GM12878 (cell line): ENCODE results near the gene ARFGAP2. TPM values are rescaled to one million over a fixed set of nuclear protein-coding genes. Genes with fewer than 3 reads are reported as not detected.

Experiments
- ATAC-seq: fragments of 200-7000 bp; cut with Tn5 transposase; 3 replicates; pipeline ENCODE4 v1.9.1; 2020; ENCODE audit warnings: mild to moderate bottlenecking, moderate library complexity
- Bru-seq: library from RNA; stranded (reverse); fragments of 400-500 nt; gene quantifications from one replicate; lab custom pipeline; 2021; lab: Mats Ljungman, UMichigan
- BruChase-seq, 2 experiments: library from RNA; stranded (reverse); fragments of 400-500 nt; gene quantifications; one replicate each; lab custom pipeline; 2021; lab: Mats Ljungman, UMichigan
- BruUV-seq: library from RNA; stranded (reverse); fragments of 400-500 nt; replicated peaks from 2 replicates; lab custom pipeline; 2021; lab: Mats Ljungman, UMichigan
- CTCF ChIA-PET: fragments of 300-600 bp; sonication (Branson Sonifier 250); formaldehyde crosslinking; extraction: SDS; loops from one replicate; lab custom pipeline; 2021; ENCODE audit warnings: inconsistent platforms; lab: Yijun Ruan, JAX
- POLR2A ChIA-PET: fragments of 350-600 bp; formaldehyde crosslinking; extraction: SDS; loops from one replicate; lab custom pipeline; 2021; ENCODE audit warnings: inconsistent platforms; lab: Charles Lee
- RAD21 ChIA-PET: fragments of 300-600 bp; sonication (Branson Sonifier 250); formaldehyde crosslinking; loops from one replicate; lab custom pipeline; 2023; ENCODE audit warnings: antibody characterized with exemption; ENCODE audit not compliant: unreplicated experiment; lab: Charles Lee
- SMC1A ChIA-PET: fragments of 300-600 bp; sonication (Branson Sonifier 250); formaldehyde crosslinking; loops from one replicate; lab custom pipeline; 2023; ENCODE audit not compliant: unreplicated experiment, uncharacterized antibody; lab: Charles Lee
- DNase-seq: peaks from one replicate; pipeline ENCODE4 v3.0.0-alpha.2; 2011; ENCODE audit warnings: low read depth, low spot score
- FAIRE-seq: peaks from 3 replicates; lab custom pipeline; 2011; peaks lifted over from hg19 to GRCh38; lab: Jason Lieb, UNC
- H2AFZ ChIP-seq: 2 replicates; pipeline ENCODE4 v1.6.0; 2011; ENCODE audit warnings: low read depth, low read length, control low read depth; ENCODE audit not compliant: control insufficient read depth
- H3K27ac ChIP-seq: 2 replicates; pipeline ENCODE4 v1.5.1; 2011; ENCODE audit warnings: control low read depth; ENCODE audit not compliant: control insufficient read depth, insufficient read depth
- H3K27me3 ChIP-seq, 2 experiments: replicated peaks in 1 of 2; 2 replicates each; pipeline versions ENCODE4 v1.6.0 to v1.6.1; 2011; ENCODE audit warnings: low read length in 1 of 2; ENCODE audit not compliant: control insufficient read depth in 2 of 2, insufficient read depth in 2 of 2
- H3K36me3 ChIP-seq, 2 experiments: 2 replicates each; pipeline ENCODE4 v1.5.1; 2011; ENCODE audit warnings: low read length in 1 of 2; ENCODE audit not compliant: control insufficient read depth in 2 of 2, insufficient read depth in 2 of 2
- H3K4me1 ChIP-seq: 2 replicates; pipeline ENCODE4 v1.6.1; 2011; ENCODE audit warnings: mild to moderate bottlenecking, low read length, moderate library complexity, mixed read lengths; ENCODE audit not compliant: control insufficient read depth, insufficient read depth
- H3K4me2 ChIP-seq: 2 replicates; pipeline ENCODE4 v1.6.0; 2011; ENCODE audit warnings: control low read depth; ENCODE audit not compliant: control insufficient read depth, insufficient read depth
- H3K4me3 ChIP-seq: fragments of 200-600 bp; sonication (generic); 2 replicates; pipeline ENCODE4 v1.5.1; 2016
- H3K79me2 ChIP-seq: 2 replicates; pipeline ENCODE4 v1.6.0; 2011; ENCODE audit warnings: low read length; ENCODE audit not compliant: control insufficient read depth, insufficient read depth
- H3K9ac ChIP-seq: 2 replicates; pipeline ENCODE4 v1.8.0; 2011; ENCODE audit warnings: low read length, control low read depth, mixed read lengths; ENCODE audit not compliant: control insufficient read depth, insufficient read depth
- H3K9me3 ChIP-seq: replicated peaks from 3 replicates; pipeline ENCODE4 v1.5.1; 2011; ENCODE audit warnings: mild to moderate bottlenecking, low read length; ENCODE audit not compliant: control insufficient read depth, insufficient read depth
- H4K20me1 ChIP-seq: 2 replicates; pipeline ENCODE4 v1.6.0; 2011; ENCODE audit not compliant: control insufficient read depth, insufficient read depth
- CHD1 ChIP-seq: IDR thresholded peaks from 2 replicates; pipeline ENCODE4 v1.6.1; 2012; ENCODE audit warnings: low read depth, low read length, improper control_type of control experiment
- HDAC6 ChIP-seq: fragments of 200-600 bp; sonication (generic); IDR thresholded peaks from one replicate; pipeline ENCODE4 v1.8.0; 2017; ENCODE audit warnings: antibody characterized with exemption; ENCODE audit not compliant: unreplicated experiment
- IRF3 ChIP-seq: fragments of 450-650 bp; IDR thresholded peaks from 2 replicates; pipeline ENCODE4 v1.6.1; 2014; ENCODE audit warnings: mild to moderate bottlenecking
- KAT2A ChIP-seq: conservative IDR thresholded peaks from 2 replicates; pipeline ENCODE4 v1.6.1; 2011; ENCODE audit warnings: low read depth, low read length; ENCODE audit not compliant: control insufficient read depth
- MTA2 ChIP-seq: fragments of 450-650 bp; IDR thresholded peaks from 2 replicates; pipeline ENCODE4 v1.6.1; 2016; ENCODE audit warnings: low read depth, mild to moderate bottlenecking, moderate library complexity
- PKNOX1 ChIP-seq: fragments of 450-650 bp; IDR thresholded peaks from 2 replicates; pipeline ENCODE4 v1.6.1; 2016; ENCODE audit warnings: mild to moderate bottlenecking
- RELB ChIP-seq: fragments of 450-650 bp; IDR thresholded peaks from 2 replicates; pipeline ENCODE4 v1.6.1; 2017; ENCODE audit warnings: low read depth, mild to moderate bottlenecking, moderate library complexity
- SPI1 ChIP-seq: IDR thresholded peaks from 2 replicates; pipeline ENCODE4 v1.6.1; 2011; ENCODE audit warnings: low read depth, mild to moderate bottlenecking, low read length, moderate library complexity, borderline replicate concordance; ENCODE audit not compliant: insufficient read depth
- ZBTB33 ChIP-seq: fragments of 450-650 bp; IDR thresholded peaks from 2 replicates; pipeline ENCODE4 v1.6.1; 2017; ENCODE audit warnings: mild to moderate bottlenecking
- WGBS: methylation state at CpG from one replicate; pipeline ENCODE4 v1.1.6; 2016; ENCODE audit warnings: low lambda C conversion rate; ENCODE audit not compliant: insufficient replicate concordance, insufficient coverage; ENCODE audit errors: missing lambda C conversion rate; 5-methylcytosine and 5-hydroxymethylcytosine counted together
- in situ Hi-C: fragments of 300-500 bp; cut with MboI; formaldehyde crosslinking; loops from 9 replicates; pipeline ENCODE4 v1.14.3; 2018; ENCODE audit warnings: mixed read lengths
- intact Hi-C: fragments of 100-400 bp; cut with micrococcal nuclease; formaldehyde crosslinking; loops from one replicate; pipeline ENCODE4 v1.14.2; 2022; ENCODE audit not compliant: unreplicated experiment
- long read RNA-seq, 2 experiments: library from polyadenylated mRNA; unstranded; transcript quantifications; one replicate each; pipeline ENCODE4 v2.0.0, GENCODE V29; 2019 to 2020
- polyA minus RNA-seq, 3 experiments: library from RNA; depleted of rRNA, polyadenylated mRNA; stranded (reverse); fragments of >200 nt; gene quantifications; 2 replicates each; pipeline ENCODE4 v1.2.3, GENCODE V29; 2011
- polyA plus RNA-seq, 11 experiments: library from polyadenylated mRNA; depleted of rRNA in 4 of 11; unstranded in 6 of 11; stranded (reverse) in 5 of 11; fragments of >200 nt; fragmentation: Nextera tagmentation in 4 of 11; fragmentation: Illumina TruSeq in 1 of 11; extraction: Ambion mirVana in 4 of 11; extraction: Trizol in 1 of 11; gene quantifications; 1 replicate in 1 of 11; 2 replicates in 10 of 11; pipeline versions ENCODE4 v1.2.1 to v1.2.3, GENCODE V29; 2011 to 2016; ENCODE audit warnings: inconsistent platforms in 2 of 11, missing spikeins in 2 of 11, low read depth in 1 of 11
- total RNA-seq, 4 experiments: library from RNA; depleted of rRNA in 3 of 4; stranded (reverse); fragments of >200 nt in 3 of 4; fragmentation: Illumina TruSeq in 1 of 4; extraction: Trizol in 1 of 4; gene quantifications; 2 replicates each; pipeline versions ENCODE4 v1.2.1 to v1.2.3, GENCODE V29; 2013 to 2021

The ARFGAP2 gene
- 293 and 339 TPM in 2 replicates for total RNA-seq (2013; cell fraction: nucleolus; rRNA removed)
- 77.6 and 82.8 TPM in 2 replicates for total RNA-seq (2014; rRNA removed)
- 59.7 and 64.4 TPM in 2 replicates for total RNA-seq (2014; rRNA removed; fragmentation: Illumina TruSeq; extraction: Trizol)
- total RNA-seq (2021), result 75.7 and 79.0 TPM in 2 replicates
- polyA plus RNA-seq (2011; ENCODE audit: low read depth), result 108 TPM
- polyA plus RNA-seq (2011; rRNA removed), result 45.9 and 59.3 TPM in 2 replicates
- polyA plus RNA-seq (2011; cell fraction: cytosol; rRNA removed), result 114 and 122 TPM in 2 replicates
- polyA plus RNA-seq (2011; cell fraction: nucleus; rRNA removed), result 108 and 146 TPM in 2 replicates
- 45.1 and 63.9 TPM in 2 replicates for polyA plus RNA-seq (2012)
- 64.5 and 100 TPM in 2 replicates for polyA plus RNA-seq (2014; fragmentation: Illumina TruSeq; extraction: Trizol)
- polyA plus RNA-seq (2014; fragmentation: Nextera tagmentation; extraction: Ambion mirVana), result 10 to 100 TPM; 20.9 to 25.0 TPM
- 72.8 and 75.4 TPM in 2 replicates for polyA plus RNA-seq (2014; rRNA removed)
- 10 to 100 TPM; 79.2 to 91.4 TPM for polyA plus RNA-seq (2016; fragmentation: Nextera tagmentation; extraction: Ambion mirVana)
- 83.6 and 138 TPM in 2 replicates for polyA minus RNA-seq (2011; rRNA and poly(A)+ RNA removed)
- 20.4 and 24.9 TPM in 2 replicates for polyA minus RNA-seq (2011; cell fraction: cytosol; rRNA and poly(A)+ RNA removed)
- polyA minus RNA-seq (2011; cell fraction: nucleus; rRNA and poly(A)+ RNA removed), result 70.6 and 134 TPM in 2 replicates
- percentile 91 among the genes with signal in this experiment for Bru-seq, nascent RNA
- percentile 94 among the genes with signal in this experiment for BruChase-seq, experiment 1, labeled RNA remaining after a 6-hour chase
- percentile 94 among the genes with signal in this experiment for BruChase-seq, experiment 2, labeled RNA remaining after a 2-hour chase
- long read RNA-seq, experiment 1, transcript ARFGAP2-205 (16 exons, 2,976 nt), result major isoform, 39 of 62 reads
- long read RNA-seq, experiment 1, partial matches to known transcripts, result 3 of 62 reads
- long read RNA-seq, experiment 1, other reads (novel, unspliced or antisense), result 18 of 62 reads
- long read RNA-seq, experiment 2, transcript ARFGAP2-205 (16 exons, 2,976 nt), result major isoform, 20 of 40 reads
- long read RNA-seq, experiment 2, partial matches to known transcripts, result 4 of 40 reads
- long read RNA-seq, experiment 2, other reads (novel, unspliced or antisense), result 12 of 40 reads

GRCh38 chr11:47176328-47177228 lies at the start of gene ARFGAP2:
ARFGAP2 (minus strand) TSS chr11:47176879; CDS start chr11:47176853, 26 bp downstream.
- FAIRE-seq (peak; percentile 96), ATAC-seq (peak; percentile 97), DNase-seq (peak; percentile 73)
- H3K36me3 ChIP-seq, result peaks cover 6 to 13% of the 10 kb centered on the region in 2 experiments; a peak in 3 of 4 replicates
- TSS peak; percentile 73 for BruUV-seq
- H3K9me3 ChIP-seq, result no peaks in the 10 kb centered on the region
- POLR2A ChIA-PET, result interaction anchor here (0.6 to 1.7 kb wide), 3 partner anchors 38 to 173 kb away, joined by 3 to 6 read pairs (median 4); partner anchors contain the start of gene DDB2
- H4K20me1 ChIP-seq, result no peaks in the 10 kb centered on the region; the same call in 1 of the 2 replicates
- H3K27ac ChIP-seq, result peak within 1 kb of the TSS; percentile 90
- H3K79me2 ChIP-seq, result peaks cover 32% of the 10 kb centered on the region
- intact Hi-C loops, result loop anchor here (1.0 to 10.0 kb wide), 9 partner anchors 38 to 668 kb away; partner anchors contain the start of genes ACP2, DDB2, NUP160 and PSMC3
- peak within 1 kb of the TSS; percentile 94 for H2AFZ ChIP-seq
- in situ Hi-C loops, result loop anchor here (5.0 kb wide), 1 partner anchor 246 kb away; no protein-coding TSS in a partner anchor
- peak within 1 kb of the TSS; percentile 96 for H3K9ac ChIP-seq
- peak within 1 kb of the TSS; percentile 93 for H3K4me2 ChIP-seq
- RAD21 ChIA-PET, result interaction anchor here (1.4 to 3.7 kb wide), 3 partner anchors 38 to 676 kb away, joined by 3 to 29 read pairs (median 3); partner anchors contain the start of gene DDB2
- H3K27me3 ChIP-seq, result no peaks in the 10 kb centered on the region
- peak within 1 kb of the TSS; percentile 93 for H3K4me3 ChIP-seq
- under 1% methylated on average over 79 of the region's 89 CpGs for WGBS
- SMC1A ChIA-PET, result interaction anchor here (1.0 to 5.1 kb wide), 4 partner anchors 39 to 167 kb away, joined by 3 to 35 read pairs (median 4); partner anchors contain the start of gene DDB2
- H3K4me1 ChIP-seq, result peaks cover 14% of the 10 kb centered on the region
- CTCF ChIA-PET, result interaction anchor here (0.7 to 6.6 kb wide), 9 partner anchors 11 to 678 kb away, joined by 3 to 88 read pairs (median 9); partner anchors contain the start of genes ACP2, PACSIN3 and SLC39A13
- peak; percentile 95 for TF ChIP-seq PKNOX1
- TF ChIP-seq HDAC6, result no peak
- peak; percentile 99 for TF ChIP-seq RELB
- no peak for TF ChIP-seq ZBTB33
- TF ChIP-seq CHD1, result 0 out of 2 replicates have a peak, but pooled peaks have one; percentile 36
- peak; percentile 67 for TF ChIP-seq IRF3
- TF ChIP-seq KAT2A, result no peak
- no peak for TF ChIP-seq MTA2
- 0 out of 2 replicates have a peak, but pooled peaks have one; percentile 3 for TF ChIP-seq SPI1
